Keratinocyte (primary cell): ENCODE measurements around the gene AEBP1. TPM values are rescaled to one million over a fixed set of nuclear protein-coding genes. Genes with fewer than 3 reads are reported as not detected.

Experiments used
- DNase-seq: peaks from one replicate; pipeline ENCODE4 v3.0.0-alpha.2; 2011; ENCODE audit warnings: low read depth, missing footprints, low spot score
- FAIRE-seq: peaks from 2 replicates; lab custom pipeline; 2011; peaks lifted over from hg19 to GRCh38; lab: Jason Lieb, UNC
- H2AFZ ChIP-seq: 2 replicates; pipeline ENCODE4 v1.6.0; 2012; ENCODE audit warnings: low read length, control low read depth, inconsistent platforms; ENCODE audit not compliant: control insufficient read depth
- H3K27ac ChIP-seq: 2 replicates; pipeline ENCODE4 v1.5.1; 2011; ENCODE audit warnings: low read length; ENCODE audit not compliant: control insufficient read depth, insufficient read depth
- H3K27me3 ChIP-seq: 3 replicates; pipeline ENCODE4 v1.6.0; 2011; ENCODE audit warnings: low read length; ENCODE audit not compliant: control insufficient read depth, insufficient read depth; ENCODE audit errors: extremely low read depth
- H3K36me3 ChIP-seq, 2 experiments: 2 replicates in 1 of 2; 3 replicates in 1 of 2; pipeline ENCODE4 v1.5.1; 2011; ENCODE audit warnings: low read length in 2 of 2, mild to moderate bottlenecking in 1 of 2; ENCODE audit not compliant: control insufficient read depth in 2 of 2, insufficient read depth in 2 of 2; ENCODE audit errors: extremely low read depth in 1 of 2
- H3K4me1 ChIP-seq: 3 replicates; pipeline ENCODE4 v1.5.1; 2011; ENCODE audit warnings: low read length; ENCODE audit not compliant: control insufficient read depth, insufficient read depth; ENCODE audit errors: extremely low read depth
- H3K4me2 ChIP-seq: 3 replicates; pipeline ENCODE4 v1.6.0; 2011; ENCODE audit warnings: low read depth, low read length; ENCODE audit not compliant: control insufficient read depth, insufficient read depth; ENCODE audit errors: extremely low read depth
- H3K4me3 ChIP-seq, 3 experiments: fragments of 200-600 bp in 1 of 3; sonication (generic) in 1 of 3; 2 replicates in 2 of 3; 3 replicates in 1 of 3; pipeline ENCODE4 v1.5.1; 2011 to 2016; ENCODE audit warnings: low read length in 3 of 3, mild to moderate bottlenecking in 3 of 3, control low read depth in 2 of 3, inconsistent platforms in 1 of 3, low read depth in 1 of 3, mixed read lengths in 1 of 3, mixed run types in 1 of 3, moderate library complexity in 1 of 3; ENCODE audit not compliant: control insufficient read depth in 2 of 3, insufficient read depth in 2 of 3; ENCODE audit errors: extremely low read depth in 1 of 3
- H3K79me2 ChIP-seq: 2 replicates; pipeline ENCODE4 v1.6.0; 2012; ENCODE audit warnings: low read length; ENCODE audit not compliant: control insufficient read depth, insufficient read depth
- H3K9ac ChIP-seq: 3 replicates; pipeline ENCODE4 v1.6.0; 2011; ENCODE audit warnings: low read length; ENCODE audit not compliant: control insufficient read depth, insufficient read depth; ENCODE audit errors: extremely low read depth
- H3K9me1 ChIP-seq: 3 replicates; pipeline ENCODE4 v1.6.0; 2011; ENCODE audit warnings: low read length; ENCODE audit not compliant: control insufficient read depth, insufficient read depth; ENCODE audit errors: extremely low read depth
- H3K9me3 ChIP-seq: 2 replicates; pipeline ENCODE4 v1.5.1; 2012; ENCODE audit warnings: low read depth, low read length; ENCODE audit not compliant: control insufficient read depth
- H4K20me1 ChIP-seq: 3 replicates; pipeline ENCODE4 v1.6.0; 2011; ENCODE audit warnings: low read length; ENCODE audit not compliant: control insufficient read depth, insufficient read depth; ENCODE audit errors: extremely low read depth
- CTCF ChIP-seq, 3 experiments: IDR thresholded peaks in 1 of 3; conservative IDR thresholded peaks in 1 of 3; optimal IDR thresholded peaks in 1 of 3; 2 replicates in 2 of 3; 3 replicates in 1 of 3; pipeline versions ENCODE3 to v1.5.1; 2011; ENCODE audit warnings: low read length in 3 of 3, mild to moderate bottlenecking in 3 of 3, moderate library complexity in 2 of 3, control low read depth in 1 of 3, inconsistent platforms in 1 of 3; ENCODE audit not compliant: insufficient read depth in 2 of 3; ENCODE audit errors: extremely low read depth in 1 of 3
- EZH2 ChIP-seq: IDR thresholded peaks from one replicate; pipeline ENCODE4 v1.6.1; 2012; ENCODE audit warnings: inconsistent platforms, mild to moderate bottlenecking, low read length, moderate library complexity
- dilution Hi-C: fragments of 300-500 bp; cut with MboI; formaldehyde crosslinking; loops from one replicate; pipeline ENCODE4 v1.7.0; 2020; ENCODE audit warnings: low sequenced_read_pairs; ENCODE audit not compliant: extremely low pct_ligation_motif_present
- polyA plus RNA-seq, 5 experiments: library from polyadenylated mRNA; depleted of rRNA in 3 of 5; stranded (reverse) in 3 of 5; stranded (forward) in 1 of 5; unstranded in 1 of 5; fragments of >200 nt; gene quantifications; 1 replicate in 1 of 5; 2 replicates in 3 of 5; 3 replicates in 1 of 5; pipeline versions ENCODE4 v1.2.1 to v1.2.3, GENCODE V29; 2011 to 2012; ENCODE audit warnings: missing spikeins in 2 of 5, low read depth in 1 of 5, low replicate concordance in 1 of 5

AEBP1 gene
- polyA plus RNA-seq, 1 donor (not counting 4 experiments of a cell fraction or from before 2014, with no cell fraction given) = 0.03 TPM

- TF ChIP-seq EZH2 = no peak
- no peak for TF ChIP-seq CTCF (optimal IDR thresholded peaks at IDR 0.05 in 1 of 3, IDR thresholded peaks at IDR 0.05 in 1 of 3, conservative IDR thresholded peaks at IDR 0.05 in 1 of 3; ENCODE audit: extremely low read depth in 1 of 3, insufficient read depth in 2 of 3, low read length in 3 of 3)
- Histone ChIP-seq H2AFZ (no peak overlapping the region), H3K9me1 (no peaks in the 10 kb centered on the region), H3K4me1 (no peaks in the 10 kb centered on the region), H3K79me2 (no peaks in the 10 kb centered on the region), H3K4me2 (no peak overlapping the region), H3K4me3 (no peak overlapping the region), H3K27me3 (peaks cover 16% of the 10 kb centered on the region), H3K9me3 (no peaks in the 10 kb centered on the region), H3K36me3 (no peaks in the 10 kb centered on the region), H4K20me1 (no peaks in the 10 kb centered on the region), H3K9ac (no peak overlapping the region), H3K27ac (no peak overlapping the region)
- no peak for FAIRE-seq
- dilution Hi-C loops = no loop called here
- DNase-seq = no peak
These were observed 36.2 kb downstream of the AEBP1 start for GRCh38 chr7:44140341-44140740.

- H3K27ac ChIP-seq = no peak within 1 kb of the TSS
- TF ChIP-seq EZH2 (no peak), CTCF (optimal IDR thresholded peaks at IDR 0.05 in 1 of 3, IDR thresholded peaks at IDR 0.05 in 1 of 3, conservative IDR thresholded peaks at IDR 0.05 in 1 of 3; ENCODE audit: extremely low read depth in 1 of 3, insufficient read depth in 2 of 3, low read length in 3 of 3) (no peak)
- no peak within 1 kb of the TSS for H3K9ac ChIP-seq
- no peaks in the 10 kb centered on the region for H4K20me1 ChIP-seq
- H2AFZ ChIP-seq = no peak within 1 kb of the TSS
- H3K79me2 ChIP-seq = no peaks in the 10 kb centered on the region
- no peaks in the 10 kb centered on the region for H3K36me3 ChIP-seq
- no peak within 1 kb of the TSS for H3K4me2 ChIP-seq
- H3K9me1 ChIP-seq = no peaks in the 10 kb centered on the region
- dilution Hi-C loops = no loop called here
- FAIRE-seq = no peak
- no peak for DNase-seq
- no peak within 1 kb of the TSS for H3K4me3 ChIP-seq
- H3K9me3 ChIP-seq = no peaks in the 10 kb centered on the region
- H3K4me1 ChIP-seq = peaks cover 3% of the 10 kb centered on the region
- peaks cover 22% of the 10 kb centered on the region for H3K27me3 ChIP-seq
These were observed 37.2 kb downstream of the AEBP1 start, which contains the start of gene MYL7 for GRCh38 chr7:44141221-44141850. Gene MYL7 (minus strand): TSS chr7:44141332. CDS start chr7:44141305, 27 bp downstream.
